HG03439 (cell line): ENCODE measurements around the gene ACOX3.
"Not testable (repeated sequence)": the region's sequence is repeated elsewhere in the genome, so short reads cannot be mapped to it uniquely, and the experiment has no call there.

ENCODE experiments used
- ATAC-seq: cut with Tn5 transposase; IDR thresholded peaks from one replicate; pipeline ENCODE4 v1.9.1; 2021; ENCODE audit warnings: mild to moderate bottlenecking, moderate library complexity; ENCODE audit not compliant: unreplicated experiment

The ACOX3 gene

GRCh38 chr4:8435656-8436121, 4.8 kb downstream of the ACOX3 start:
- peak; percentile 54 for ATAC-seq

DNA sequence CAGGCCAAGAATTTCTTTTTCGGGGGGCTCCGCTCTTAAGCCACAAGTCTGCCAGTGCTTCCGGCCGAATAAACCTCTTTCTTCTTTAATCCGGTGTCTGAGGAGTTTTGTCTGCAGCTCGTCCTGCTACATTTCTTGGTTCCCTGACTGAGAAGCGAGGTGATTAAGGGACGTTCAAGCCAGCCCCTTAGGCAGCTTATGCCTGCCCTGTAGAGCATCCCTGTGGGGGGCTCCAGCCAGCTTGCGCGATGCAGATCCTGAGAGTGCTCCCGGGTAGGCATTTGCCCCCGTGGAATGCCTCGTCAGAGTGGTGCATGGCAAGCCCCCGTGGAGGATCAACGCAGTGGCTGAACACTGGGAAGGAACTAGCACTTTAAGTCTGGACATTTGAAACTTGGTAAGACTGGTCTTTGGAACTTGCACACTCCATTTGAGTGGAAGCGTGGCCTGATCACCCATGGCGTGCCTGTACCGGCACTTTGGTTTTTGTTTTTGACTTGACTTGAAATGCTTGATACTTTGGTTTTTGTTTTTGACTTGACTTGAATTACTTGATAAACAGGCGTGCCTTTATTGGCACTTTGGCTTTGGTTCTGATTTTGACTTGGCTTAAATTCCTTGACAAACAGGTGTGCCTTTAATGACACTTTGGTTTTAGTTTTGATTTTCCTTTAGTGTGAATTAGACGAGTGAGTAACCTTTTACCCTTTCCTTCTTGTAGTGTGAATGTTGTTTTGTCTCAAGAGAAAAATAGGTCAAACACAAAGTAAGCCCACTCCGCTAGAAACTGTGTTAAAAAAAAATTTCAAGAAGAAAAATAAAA, 6.1 kb downstream of the ACOX3 start:
- ATAC-seq = no peak

- no peak for ATAC-seq
Observed at GRCh38 chr4:8433136-8433535, 7.4 kb downstream of the ACOX3 start.

- no peak for ATAC-seq
Observed at GRCh38 chr4:8431553-8431952, 9.0 kb downstream of the ACOX3 start.

DNA sequence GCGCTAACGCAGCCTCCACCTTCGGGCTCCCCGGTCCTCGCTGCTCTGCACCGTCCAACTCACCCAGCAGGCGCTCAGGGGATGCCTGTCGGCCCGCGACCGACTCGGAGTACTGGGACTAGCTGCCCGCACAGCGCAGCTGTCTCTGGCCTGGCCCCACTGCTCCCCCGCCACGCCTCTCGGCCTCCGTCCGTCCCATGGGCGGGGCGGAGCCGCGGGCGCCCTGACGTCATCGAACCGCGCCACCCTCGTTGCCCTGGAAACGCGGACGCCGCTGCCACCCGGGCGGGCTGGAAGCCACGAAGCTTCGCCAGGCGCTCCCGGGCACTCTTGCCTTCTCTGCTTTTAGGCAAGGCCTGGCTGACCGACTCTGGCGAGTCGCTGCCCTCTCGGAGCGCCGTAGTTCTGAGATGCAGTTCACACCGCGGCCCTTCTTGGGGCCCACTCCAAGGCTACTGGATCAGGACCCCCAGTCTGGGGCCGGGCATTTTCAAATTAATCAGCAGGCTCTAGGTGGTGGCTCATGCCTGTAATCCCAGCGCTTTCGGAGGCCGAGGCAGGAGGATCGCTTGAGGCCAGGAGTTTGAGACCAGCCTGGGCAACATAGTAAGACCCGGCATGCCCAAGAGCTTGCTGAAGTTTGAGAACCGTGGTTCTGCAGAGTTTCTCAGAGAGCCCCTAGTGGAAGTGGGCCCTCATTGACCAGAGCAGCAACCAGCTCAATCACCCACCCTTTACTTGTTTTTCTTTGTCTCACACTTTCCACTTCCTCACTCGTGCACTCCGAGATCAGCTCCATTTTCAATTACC, 12.0 kb downstream of the ACOX3 start:
- peak; percentile 97 for ATAC-seq

- ATAC-seq = peak; percentile 46
Observed at GRCh38 chr4:8427761-8428287, 12.7 kb downstream of the ACOX3 start.

DNA sequence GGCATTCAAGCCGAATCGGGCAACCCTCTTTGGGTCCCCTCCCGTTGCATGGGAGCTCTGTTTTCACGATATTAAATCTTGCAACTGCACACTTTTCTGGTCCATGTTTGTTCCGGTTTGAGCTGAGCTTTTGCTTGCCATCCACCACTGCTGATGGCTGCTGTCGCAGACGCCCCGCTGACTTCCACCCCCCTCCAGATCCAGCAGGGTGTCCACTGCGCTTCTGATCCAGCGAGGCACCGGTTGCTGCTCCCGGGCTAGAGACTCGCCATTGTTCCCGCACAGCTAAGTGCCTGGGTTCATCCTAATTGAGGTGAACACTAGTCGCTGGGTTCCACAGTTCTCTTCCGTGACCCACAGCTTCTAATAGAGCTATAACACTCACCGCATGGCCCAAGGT, 13.3 kb downstream of the ACOX3 start:
- ATAC-seq = no peak

GRCh38 chr4:8422786-8423185, 17.7 kb downstream of the ACOX3 start:
- no peak for ATAC-seq

DNA sequence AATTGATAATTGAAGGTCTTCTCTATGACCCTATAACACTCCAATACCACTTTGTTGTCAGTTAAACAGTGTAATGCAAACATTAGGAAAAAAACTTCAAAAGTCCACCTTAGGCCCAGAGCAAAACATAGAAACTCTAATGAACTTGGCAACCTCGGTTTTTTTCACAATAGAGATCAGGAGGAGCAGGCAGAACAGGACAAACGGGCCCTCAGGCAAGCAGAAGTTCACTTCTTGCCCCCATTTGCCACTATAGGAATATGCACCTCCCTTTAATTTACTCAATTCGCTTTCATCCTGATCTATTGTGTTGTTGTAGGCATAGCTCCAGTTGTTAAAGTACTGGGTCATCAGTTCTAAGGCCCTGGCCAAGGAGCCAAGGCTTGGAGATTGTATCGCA, 18.2 kb downstream of the ACOX3 start:
- ATAC-seq = no peak

- not testable (repeated sequence) for ATAC-seq
Observed at GRCh38 chr4:8420151-8420550, 20.4 kb downstream of the ACOX3 start.

GRCh38 chr4:8419222-8420041, 21.1 kb downstream of the ACOX3 start:
- peak; percentile 93 for ATAC-seq

DNA sequence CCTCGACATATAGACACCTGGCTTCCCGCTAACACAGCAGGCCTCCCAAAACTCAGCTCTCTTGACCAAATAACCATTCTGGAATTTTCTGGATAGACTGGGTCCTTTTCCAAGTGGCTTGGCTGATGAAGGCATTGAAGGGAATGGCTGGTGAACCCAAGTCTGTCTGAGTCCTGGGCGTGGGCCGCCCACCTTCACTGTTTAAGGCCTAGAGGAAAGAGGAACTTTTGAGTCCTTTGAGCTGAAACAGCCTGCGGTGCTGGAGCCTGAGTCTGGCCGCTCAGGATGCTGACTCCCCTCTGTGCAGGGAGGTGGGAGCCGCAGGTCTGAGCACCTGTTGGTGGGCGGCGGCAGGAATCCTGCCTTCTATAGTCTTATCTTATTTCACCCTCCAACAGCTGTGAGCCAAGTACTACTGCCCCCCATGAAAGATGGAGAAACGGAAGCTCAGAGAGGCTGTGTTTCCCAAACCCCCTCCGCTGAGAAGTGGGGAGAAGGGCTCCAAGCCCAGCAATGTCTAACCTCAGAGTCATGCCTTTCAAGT, 23.4 kb downstream of the ACOX3 start:
- ATAC-seq = no peak

DNA sequence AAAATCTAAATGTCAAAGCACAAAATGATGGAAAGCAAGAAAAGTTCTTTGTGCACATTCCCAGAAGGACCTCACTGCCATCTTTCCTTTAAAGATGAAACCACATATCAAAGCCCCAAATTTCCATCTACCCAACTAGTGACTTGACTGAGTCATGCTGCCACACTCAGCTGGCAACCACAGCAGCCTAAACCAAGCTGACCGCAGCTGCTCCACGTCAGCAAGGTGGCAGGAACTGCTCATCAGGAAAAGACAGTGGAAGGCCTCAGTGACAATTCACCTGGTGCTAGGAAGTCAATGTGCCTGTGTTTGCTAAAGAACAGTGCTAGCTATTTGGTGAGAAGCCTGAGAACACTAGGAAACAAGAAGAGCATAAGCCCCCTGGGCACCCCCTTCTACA, 26.1 kb downstream of the ACOX3 start:
- ATAC-seq = no peak

DNA sequence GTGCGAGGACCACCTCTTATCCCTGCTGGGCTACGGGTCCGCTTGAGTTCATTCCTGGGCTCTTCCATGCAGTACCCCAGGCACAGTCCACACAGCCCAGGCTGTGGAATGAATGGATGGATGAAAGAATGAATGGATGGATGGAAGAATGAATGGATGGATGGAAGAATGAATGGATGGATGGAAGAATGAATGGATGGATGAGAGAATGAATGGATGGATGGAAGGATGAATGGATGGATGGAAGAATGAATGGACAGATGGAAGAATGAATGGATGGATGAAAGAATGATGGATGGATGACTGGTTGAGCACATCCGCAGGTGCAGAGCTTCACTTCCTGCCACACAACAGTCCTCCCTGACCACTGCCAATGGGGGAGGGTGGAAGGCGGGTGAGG, 28.2 kb downstream of the ACOX3 start:
- ATAC-seq = no peak

DNA sequence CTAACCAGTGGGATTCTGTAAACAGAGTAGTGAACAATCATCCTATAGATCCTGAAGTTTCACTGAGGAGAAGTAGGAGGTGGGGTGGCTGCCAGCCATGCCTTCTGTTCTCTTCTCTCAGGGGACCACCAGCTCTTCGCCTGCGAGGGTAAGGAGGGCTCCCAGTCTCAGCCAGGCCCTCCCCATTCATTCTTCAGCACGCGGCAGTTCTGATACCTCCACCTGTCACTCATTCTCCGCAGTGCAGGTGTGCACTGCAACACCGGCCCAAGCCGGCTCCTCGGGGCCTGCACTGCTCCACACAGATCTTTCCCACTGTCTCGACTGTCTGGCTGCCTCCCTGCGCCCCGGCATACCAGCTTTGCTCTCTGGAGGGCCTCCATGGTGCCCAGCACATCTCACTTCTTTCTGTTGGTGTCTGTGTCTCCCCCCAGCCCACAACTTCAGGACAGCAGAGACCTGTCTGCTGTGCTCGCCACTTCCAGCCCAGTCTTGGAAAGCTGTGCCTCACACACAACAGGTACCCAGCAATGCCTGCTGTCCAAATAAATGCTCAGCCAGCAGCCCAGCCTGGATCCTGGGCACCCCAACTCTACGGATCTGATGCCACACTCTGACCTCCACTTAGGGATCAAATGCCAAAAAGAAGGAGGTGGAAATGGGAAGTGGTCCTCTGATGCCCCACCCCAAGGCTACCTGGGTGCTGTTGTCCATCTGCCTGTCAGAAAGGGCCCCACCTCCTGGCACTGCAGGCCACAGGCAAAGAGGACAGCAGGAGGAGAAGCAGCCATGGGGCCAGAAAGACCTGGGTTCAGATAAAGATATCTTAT, 29.0 kb downstream of the ACOX3 start:
- no peak for ATAC-seq

DNA sequence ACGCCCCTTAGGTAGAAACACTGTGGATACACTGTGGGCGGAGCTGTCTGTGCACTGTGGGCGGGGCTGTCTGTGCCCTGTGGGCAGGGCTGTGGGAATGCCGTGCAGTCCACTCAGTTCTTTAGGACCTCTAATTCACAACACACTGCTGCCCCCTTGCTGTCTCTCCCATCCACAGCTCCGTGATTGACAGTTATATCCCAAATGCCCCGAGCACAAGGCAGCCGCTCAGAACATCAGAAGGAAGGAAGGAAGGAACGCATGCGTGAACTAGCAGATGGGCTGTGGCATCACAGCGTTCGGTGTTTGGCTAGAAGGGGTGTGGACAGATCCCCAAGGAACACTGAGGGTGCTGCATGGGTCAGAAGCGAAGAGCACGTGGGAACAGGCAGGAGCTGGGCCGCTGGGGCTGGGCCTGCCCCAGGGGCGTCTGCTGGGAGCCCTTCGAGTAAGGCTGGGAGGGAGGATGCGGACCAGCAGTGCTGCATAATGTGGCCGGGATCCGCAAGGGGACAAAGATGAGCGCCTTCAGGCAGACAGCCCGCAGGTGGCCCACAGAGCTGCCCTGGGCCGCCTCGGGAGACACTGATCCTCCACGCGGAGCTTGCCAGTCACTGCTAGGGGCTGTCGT, 29.8 kb downstream of the ACOX3 start:
- ATAC-seq = no peak

DNA sequence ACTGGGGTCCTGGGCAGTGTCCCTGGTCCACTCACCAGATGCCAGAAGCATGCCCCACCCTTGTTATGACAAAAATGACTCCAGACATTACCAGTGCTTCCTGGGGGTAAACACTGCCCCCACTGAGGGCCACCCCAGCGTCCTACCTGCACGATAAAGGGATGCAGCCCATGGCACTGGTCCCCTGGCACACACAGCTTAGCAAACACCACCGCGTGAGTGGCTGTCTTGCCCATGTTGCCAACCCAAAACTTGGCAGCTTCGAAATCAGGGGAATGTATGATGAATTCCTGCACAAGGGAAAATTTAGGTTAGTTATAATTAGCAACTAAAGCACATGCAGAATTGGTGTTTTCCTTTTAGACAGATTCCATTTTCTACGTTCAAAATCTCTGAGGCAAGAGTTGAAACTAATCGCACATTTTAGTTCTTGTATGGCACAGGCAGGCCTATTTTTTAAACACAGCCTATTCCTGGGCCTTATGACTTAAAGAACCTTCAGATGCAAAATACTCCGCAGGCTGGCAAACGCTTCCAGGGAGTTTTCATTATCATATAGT, 30.4 kb downstream of the ACOX3 start:
- no peak for ATAC-seq

- ATAC-seq = no peak
Observed at GRCh38 chr4:8409264-8410065, 31.1 kb downstream of the ACOX3 start.
